ENCODE data around the gene SRRM2.
"Not testable (repeated sequence)": the region's sequence is repeated elsewhere in the genome, so short reads cannot be mapped to it uniquely, and the experiment has no call there.

Gene SRRM2

DNA sequence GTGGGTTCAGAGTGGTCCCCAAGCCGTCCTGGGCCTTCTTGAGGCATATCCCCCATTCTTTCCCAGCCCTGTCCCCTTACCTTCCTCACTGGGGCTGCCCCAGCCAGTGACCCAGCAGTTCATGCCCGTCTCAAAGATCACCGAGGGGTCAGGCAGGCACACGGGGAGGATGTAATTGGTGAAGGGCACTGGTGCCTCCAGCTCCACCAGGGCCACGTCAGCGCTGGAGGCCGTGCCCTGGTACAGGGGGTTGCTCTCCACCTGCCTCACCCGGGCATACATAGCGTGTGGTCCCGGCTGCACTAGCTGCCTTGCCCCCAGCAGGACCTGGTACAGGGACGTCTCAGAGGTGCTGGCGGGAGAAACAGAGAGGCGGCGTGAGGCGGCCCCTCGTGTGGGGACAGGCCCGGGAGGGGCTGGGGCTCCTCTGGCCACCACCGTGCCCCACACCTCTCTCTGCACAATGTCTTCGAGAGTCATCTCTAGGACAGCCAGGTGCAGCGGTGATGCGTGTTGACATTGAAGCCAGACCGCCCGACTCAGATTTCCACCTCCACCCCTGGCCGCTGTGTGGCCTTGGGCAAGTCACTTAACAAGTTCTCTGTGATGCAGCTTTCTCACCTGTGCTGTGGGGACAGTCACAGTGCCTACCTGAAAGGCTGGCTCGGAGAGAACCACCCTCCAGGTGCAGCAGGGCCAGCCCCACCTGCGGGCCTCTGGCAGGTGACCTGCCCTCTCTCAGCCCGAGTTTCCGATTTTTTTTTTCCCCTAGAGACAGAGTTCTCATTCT, 38.3 kb upstream of the SRRM2 start:
- FAIRE-seq (no peak), DNase-seq (ENCODE audit: low spot score) (no peak)

DNA sequence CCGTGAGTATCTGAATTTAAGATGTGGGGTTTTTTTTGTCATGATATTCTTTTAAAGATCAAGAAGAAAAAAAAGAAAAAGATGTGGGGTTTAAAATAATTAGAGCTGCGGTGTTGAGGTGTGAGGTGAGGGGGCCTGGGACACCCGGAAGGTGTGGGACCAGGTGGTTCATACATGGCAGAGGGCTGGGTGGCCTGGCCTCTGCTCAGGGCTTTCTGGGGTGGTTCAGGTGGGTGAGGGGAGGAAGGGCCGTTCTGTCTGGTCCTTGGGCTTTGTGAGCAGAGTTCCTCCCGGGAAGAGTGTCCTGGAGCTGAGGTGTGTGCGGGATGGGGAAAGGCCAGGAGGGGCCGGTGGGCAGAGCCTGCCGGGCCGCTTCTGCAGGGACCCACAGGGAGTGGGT, 37.4 kb upstream of the SRRM2 start:
- DNase-seq (ENCODE audit: low spot score) (no peak), FAIRE-seq (no peak)

DNA sequence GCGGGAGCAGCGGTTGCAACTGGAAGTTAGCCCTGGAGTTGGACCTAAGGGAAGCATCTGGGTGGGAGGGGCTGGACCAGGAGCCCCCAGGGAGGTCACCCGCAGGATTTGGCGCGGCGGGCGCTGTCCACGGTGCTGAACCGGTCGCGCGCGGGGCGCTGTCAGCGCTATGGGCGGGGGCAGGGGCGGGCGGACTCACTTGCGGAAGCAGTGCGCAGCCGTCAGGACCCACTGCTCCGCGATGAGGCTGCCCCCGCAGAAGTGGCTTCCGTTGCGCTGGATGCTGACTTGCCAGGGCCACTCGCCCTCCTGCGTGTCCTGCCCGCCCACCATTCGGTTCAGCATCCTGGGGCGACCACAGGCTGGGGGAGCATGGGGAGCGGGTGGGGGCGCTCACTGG, 36.9 kb upstream of the SRRM2 start:
- DNase-seq (ENCODE audit: low spot score), result no peak

DNA sequence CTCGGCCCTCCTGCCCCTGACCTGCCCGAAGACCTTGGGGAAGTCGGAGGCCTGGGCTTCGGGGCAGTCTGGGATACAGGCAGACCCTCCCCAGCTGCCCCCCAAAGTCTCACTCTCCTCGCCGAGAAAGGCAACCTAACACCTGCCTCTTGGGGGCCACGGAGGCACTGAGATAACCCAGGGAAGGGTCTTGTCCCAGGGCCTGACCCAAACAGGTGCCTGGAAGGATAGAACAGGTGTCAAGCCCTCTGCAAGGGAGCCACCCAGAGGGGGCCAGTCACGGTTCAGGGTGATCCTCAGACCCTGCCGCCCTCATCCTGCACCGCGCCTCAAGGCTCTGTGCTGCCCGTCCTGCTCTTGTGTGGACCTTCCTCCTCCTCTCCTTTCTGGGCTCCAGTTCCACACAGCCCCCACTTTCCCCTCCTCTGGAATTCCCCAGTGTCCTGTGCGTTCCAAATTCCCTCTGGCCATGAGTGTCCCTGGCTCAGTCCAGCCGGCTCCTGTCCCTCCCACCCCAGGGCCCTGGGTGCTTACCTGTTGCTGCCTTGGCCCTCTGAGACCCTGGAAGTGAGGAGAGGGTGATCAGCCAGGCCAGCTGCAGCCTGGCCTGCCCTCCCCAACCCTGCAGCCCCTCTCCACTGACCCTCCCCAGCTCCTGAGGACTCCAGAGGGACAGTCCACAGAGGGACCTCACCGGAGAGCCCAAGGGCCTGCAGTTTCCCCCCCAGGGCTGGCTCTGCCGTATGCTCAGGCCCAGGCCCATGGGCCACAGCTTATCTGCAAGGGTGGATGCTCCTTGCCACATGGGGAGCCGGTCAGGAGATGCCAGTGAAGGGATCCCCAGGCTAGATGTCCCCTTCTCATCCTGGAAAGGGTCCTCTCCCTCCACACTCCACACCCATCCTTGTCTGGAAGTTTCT, 36.2 kb upstream of the SRRM2 start:
- DNase-seq (ENCODE audit: low spot score), result no peak
- no peak for FAIRE-seq

More for the DNA sequence above, 36.9 kb upstream of the SRRM2 start:
- FAIRE-seq, result no peak

DNA sequence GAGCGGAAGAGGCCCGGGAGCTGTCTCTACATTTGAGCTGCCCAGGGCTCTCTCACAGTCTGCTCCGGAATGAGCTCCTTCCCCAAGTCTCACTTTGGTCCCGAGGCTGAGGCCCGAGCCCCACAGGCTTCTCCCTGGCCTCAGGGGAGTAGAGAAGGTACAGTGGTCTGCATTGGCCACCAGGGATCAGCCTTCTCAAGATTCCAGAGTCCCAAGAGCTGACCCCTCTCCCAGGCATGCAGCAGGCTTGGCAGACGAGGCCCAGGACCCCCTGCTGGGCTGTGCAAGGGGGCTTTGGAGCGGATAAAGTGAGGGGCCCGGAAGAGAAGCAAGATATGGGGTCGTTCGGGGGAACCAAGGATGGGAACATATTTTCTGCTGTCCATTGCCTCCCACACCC, 35.5 kb upstream of the SRRM2 start:
- DNase-seq (ENCODE audit: low spot score) (no peak), FAIRE-seq (no peak)

DNA sequence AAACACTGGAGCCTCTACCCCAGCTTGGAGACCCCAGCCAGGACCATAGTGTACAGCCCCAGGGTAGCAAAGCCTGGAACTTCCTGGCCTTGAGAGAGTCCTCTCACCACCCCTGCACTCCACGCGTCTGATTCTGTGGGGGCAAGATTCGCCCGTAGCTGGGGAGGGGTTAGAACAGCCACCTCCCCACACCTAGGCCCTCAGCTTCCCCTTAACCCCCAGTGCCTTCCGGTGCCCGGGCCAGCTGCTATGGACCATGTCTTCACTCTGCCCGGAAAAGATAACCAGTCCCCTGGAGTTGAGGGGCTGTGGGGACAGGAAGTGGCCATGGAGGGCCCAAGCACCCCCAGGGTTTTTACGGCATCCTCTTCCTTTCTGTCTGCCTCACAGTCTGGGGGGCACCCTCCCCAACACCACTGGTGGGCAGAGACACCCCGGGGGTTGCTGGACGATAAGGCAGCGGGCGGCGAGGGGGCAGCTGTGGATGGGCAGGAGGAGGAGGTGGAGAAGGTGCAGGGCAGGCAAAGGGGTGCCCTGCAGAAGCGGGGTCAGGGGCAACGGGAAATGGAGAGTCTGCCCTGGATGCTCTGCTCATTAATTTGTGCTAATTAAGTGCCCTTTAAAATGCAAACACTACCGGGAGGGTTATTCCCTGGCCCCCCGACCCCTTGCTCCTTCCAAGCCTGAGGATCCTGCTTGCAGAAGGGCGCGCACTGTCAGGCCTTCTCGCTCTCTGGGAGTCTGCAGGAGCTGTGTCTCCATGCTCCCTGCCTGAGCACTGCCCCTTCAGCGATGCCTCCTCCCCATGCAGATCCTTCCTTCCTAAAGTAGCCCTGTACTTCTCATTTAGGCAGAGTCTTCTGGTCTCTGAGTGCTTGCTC, 34.8 kb upstream of the SRRM2 start:
- FAIRE-seq (no peak), DNase-seq (ENCODE audit: low spot score) (no peak)

DNA sequence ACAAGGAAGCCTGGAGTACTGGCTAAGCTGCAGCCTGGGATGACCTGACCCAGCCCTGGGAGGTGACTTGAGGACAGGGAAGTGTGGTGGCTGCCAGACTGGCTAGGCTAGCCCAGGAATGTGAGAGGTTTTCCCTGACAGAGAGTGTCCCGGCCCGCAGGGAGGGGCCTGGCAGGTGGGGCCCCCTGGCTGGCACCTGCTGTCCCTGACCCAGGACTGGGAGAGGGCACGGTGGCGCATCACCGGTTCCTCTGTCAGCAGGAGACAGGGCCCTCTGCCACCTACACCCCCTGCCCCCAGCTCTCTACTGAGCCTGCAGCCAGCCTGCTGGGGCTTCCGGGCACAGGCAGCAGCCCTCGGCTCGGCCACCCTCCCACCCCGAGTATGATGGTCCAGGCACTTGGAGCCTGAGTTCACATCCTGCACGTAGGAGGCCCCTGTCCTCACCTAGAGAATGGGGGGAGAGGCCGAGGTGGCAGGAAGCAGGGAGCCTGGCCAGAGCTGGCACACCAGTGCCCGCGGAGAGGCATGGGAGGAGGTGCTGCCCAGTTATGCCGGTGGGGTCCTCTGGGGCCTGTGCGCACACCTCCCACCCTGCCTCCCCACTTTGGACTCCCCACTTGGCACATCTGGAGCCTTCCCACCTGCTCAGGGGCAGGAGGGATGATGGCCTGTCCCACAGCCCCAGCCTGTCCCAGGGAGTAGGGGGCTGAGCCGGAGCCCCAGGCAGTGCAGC, 32.9 kb upstream of the SRRM2 start:
- FAIRE-seq (no peak), DNase-seq (ENCODE audit: low spot score) (no peak)

DNA sequence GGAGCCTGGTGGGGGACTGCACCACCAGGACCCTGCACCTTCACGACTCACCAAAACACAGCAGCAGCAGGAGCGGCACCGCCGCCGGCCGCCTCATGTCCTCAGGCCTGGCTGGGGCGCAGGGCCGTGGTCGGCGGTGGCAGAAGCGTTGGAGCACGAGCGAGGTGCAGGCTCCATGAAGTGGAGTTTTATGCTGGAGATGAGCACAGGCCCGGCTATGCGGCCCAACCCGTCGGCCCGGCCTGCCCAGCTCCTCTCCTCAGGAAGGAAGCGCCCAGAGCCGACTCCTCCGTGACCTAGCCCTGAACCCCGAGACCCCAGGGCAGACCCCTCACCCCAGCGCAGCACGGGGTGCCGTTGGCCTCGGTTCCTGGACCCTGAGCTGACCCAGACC, 32.4 kb upstream of the SRRM2 start, which contains the start of gene PRSS27:
TSS of gene PRSS27 (minus strand) at position 161 of the 394 bp plus-strand sequence. CDS start at position 97, 64 bp downstream.
- no peak for DNase-seq (ENCODE audit: low spot score)
- no peak for FAIRE-seq

DNA sequence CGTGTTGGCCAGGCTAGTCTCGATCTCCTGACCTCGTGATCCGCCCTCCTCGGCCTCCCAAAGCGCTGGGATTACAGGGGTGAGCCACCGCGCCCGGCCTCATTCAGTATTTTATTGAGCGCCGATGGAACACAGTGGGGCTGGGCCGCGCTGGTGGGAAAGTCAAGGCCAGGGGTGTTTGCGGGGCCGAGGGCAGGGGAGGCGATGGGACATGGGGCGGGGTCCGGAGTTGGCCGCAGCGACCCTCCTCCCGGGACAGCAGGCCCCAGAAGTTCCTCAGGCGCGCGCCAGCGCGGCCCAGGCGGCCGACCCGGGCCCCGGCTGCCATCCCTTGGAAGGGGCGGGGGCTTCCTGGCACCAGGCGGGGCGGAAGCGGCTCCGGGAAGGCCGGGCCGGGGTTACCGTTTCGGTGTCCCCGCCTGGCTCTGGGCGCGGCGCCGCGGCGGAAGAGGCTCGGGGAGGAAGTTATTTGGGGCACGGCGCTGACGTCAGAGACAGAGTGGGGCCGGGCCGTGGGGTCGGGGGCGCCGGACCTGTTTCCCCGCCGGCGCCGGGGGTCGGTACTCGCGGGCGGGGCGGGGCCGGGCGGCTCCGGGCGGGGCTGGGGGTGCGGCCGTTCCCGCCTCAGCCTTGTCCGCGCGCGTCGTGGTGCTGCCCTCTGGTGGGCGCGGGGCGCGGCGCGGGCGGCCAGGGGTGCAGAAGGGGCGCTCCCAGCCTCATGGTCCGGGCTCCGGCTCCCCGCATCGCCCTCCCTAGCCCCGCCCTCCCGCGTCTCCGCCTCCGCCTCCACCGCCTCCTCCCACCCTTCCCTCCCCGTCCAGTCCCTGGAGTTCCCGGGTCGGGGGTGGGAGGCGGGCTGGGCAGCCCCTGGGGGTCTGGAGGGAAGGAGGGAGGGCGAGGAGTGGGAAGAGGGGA, 31.5 kb upstream of the SRRM2 start:
- peak; percentile 54 for DNase-seq (ENCODE audit: low spot score)
- FAIRE-seq, result no peak

DNA sequence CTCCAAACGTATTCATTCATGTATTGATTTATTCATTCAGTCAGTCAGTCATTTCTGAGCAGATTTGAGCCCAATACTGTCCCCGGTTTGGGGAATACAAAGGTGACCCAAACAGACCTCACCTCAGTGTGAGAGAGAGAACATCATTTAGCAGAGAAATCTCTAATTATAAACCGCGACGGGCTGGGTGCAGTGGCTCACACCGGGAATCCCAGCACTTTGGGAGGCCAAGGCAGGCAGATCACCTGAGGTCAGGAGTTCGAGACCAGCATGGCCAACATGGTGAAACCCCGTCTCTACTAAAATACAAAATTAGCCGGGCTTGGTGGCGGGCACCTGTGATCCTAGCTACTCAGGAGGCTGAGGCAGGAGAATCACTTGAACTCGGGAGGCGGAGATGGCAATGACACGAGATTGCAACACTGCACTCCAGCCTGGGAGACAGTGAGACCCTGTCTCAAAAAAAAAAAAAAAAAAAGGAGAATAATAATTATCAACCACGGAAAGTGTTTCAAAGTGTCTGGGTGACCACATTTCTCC, 30.7 kb upstream of the SRRM2 start:
- not testable (repeated sequence) for FAIRE-seq; DNase-seq (ENCODE audit: low spot score)

DNA sequence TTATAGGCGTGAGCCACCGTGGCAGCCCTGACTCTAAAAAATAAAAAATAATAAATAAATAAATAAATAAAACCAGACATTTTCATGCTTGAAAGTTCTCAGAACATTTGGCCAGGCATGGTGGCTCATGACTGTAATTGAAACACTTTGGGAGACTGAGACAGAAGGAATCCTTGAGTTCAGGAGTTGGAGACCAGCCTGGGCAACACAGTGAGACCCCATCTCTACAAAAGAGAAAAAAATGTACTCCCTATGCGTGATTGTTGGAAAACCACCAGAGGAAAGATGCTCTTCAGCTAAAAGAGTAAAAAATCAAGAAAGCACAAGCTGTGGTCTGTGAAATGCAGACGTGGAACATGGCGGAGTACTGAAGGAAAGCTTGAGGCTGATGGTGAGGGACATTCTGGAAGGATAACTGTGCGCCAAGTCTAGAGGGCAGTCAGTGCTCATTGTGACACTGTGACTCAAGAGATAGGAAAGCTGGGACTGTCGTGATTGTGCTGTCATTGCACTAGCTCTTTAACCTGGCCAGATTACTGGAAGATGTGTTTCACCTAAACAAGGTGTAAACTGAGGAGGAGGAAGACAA, 28.3 kb upstream of the SRRM2 start:
- no peak for DNase-seq (ENCODE audit: low spot score)
- FAIRE-seq, result no peak

DNA sequence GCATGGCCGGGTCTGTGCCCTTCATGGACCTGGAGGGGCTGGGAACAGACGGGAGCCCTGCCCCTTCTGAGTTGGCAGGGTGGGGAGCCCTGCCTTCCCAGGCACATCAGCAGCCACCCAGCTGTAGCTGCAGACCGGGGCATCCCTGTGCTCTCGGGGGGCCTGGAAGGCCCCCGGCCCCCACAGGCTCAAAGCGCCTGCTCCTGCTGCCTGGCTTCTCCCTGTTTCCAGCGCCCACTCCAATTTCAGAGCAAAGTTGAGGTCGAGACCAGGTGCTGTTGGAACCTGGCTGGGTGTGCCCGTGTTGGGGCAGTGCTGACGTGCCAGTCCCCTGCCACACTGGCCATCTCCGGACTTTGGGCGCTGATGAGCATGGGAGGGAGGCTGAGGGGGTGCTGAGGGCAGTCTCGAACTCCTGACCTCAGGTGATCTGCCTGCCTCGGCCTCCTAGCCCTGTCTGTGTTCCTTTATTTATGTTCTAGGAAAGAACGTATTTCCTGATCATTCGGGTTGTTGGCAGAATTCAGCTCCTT, 27.6 kb upstream of the SRRM2 start:
- no peak for DNase-seq (ENCODE audit: low spot score)
- no peak for FAIRE-seq

DNA sequence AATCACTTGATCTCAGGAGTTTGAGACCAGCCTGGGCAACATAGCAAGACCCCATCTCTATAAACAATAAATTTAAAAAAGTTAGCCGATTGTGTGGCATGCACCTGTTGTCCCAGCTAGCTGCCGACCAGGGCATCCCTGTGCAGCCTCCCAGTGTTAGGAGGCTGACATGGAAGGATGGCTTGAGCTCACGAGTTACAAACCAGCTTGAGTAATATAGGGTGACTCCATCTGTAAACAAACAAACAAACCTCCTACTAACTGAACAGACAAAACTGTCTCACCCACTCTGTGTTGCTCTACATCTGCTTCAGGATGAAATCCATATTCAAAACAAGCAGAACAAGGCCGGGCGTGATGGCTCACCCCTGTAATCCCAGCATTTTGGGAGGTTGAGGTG, 25.5 kb upstream of the SRRM2 start:
- FAIRE-seq (no peak), DNase-seq (ENCODE audit: low spot score) (no peak)

DNA sequence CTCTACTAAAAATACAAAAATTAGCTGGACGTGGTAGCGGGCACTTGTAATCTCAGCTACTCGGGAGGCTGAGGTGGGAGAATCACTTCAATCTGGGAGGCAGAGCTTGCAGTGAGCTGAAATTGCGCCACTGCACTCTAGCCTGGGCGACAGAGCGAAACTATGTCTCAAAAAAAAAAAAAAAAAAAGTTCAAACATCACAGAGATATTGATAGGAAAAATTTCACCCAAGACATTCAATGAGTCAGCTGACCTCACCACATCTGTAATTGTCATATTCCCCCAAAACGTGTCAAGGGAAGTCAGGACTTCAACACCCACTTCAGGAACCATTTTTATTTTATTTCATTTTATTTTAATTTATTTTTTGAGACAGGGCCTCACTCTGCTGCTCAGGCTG, 24.4 kb upstream of the SRRM2 start:
- DNase-seq (ENCODE audit: low spot score) (no peak), FAIRE-seq (no peak)

DNA sequence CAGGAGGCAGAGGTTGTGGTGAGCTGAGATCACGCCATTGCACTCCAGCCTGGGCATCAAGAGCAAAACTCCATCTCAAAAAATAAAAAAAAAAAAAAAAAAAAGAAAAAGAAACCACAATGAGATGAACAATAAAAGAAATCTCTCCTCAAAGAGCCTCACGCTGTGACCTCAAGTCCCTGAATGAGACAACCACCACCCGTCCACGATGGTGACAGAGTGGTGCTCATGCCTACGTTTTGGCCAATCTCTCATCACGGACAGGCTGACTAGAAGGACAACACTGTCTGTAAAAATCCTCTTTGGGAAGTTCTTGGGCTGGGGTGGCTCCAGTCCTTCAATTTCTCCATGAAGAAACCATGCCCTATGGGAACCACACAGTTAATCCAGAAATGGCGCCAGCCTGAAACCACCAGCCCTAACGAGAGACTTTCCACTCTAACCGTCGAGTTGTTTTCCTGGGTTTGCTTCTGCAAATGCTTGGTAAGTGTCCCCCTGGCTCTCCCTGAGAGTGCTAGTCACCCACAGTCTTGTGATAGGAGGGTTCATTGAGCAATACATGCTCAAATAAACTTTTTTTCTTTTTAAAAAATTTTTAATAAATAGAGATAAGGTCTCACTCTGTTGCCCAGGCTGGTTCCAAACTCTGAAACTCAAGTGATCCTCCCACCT, 17.5 kb upstream of the SRRM2 start:
- FAIRE-seq (no peak), DNase-seq (ENCODE audit: low spot score) (no peak)

DNA sequence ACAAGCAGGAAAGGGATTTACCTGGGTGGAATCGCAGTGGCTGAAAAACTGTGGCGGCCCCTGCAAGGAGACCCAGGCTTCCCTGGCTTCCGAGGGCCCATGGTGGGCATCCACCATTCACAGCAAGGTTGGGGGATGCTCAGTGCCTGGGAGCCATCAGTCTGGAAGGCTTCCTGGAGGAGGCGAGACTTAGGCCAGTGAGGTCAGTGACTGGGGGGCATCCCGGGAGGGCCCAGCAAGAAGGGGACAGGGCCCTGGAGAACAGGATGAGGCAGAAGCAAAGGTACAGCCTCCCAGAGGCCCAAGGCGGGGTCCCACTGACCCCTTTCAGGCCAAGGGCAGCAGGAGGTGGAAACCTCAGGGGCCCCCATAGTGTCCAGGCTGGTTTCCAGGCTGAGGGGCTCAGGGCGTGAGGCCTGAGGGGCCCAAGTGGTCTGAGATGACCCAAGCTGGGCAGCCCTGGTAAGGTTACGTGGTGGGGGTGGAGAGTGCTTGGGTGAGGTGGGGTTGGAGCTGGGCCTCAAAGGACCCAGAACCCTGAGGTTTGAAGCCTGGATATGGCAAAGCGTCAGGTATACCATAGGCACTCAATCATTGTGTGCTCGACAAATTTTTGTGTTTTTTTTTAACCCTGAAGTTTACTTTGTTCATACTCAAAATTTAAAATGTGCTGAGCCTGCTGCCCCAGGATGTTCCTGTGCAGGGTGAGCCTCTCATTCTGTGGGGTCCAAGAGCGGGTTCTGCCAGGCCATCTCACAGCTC, 15.8 kb upstream of the SRRM2 start:
- no peak for FAIRE-seq

DNA sequence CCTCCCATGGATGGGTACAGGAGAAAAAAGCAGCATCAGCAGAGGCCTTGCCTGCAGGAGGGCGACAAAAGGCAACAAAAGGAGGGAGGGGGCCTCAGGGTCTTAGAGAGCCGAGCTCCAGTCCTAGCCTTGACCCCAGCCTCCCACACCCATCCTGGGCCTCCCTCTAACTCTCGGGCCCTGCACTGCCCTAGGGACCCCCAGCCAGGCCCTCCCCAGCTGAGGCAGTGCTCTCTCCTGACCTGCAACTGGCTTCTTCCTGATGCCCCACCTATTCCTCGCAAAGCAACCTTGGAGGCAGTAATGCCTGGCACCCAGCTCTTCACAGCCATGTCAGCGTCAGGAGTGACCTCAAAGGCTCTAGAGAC, 15.2 kb upstream of the SRRM2 start:
- FAIRE-seq (no peak), DNase-seq (ENCODE audit: low spot score) (no peak)

More for the DNA sequence above, 15.8 kb upstream of the SRRM2 start:
- no peak for DNase-seq (ENCODE audit: low spot score)

All from RCC 7860 (cell line).